Hematopoietic multipotent progenitor cell treated with erythropoietin and hydrocortisone succinate and interleukin-3 and kit ligand, for 8 days (in vitro differentiated cells): ENCODE results near the gene SPTBN1.
A peak's percentile ranks its signal among the peaks of the same experiment; 100 is the strongest.

Source experiments
- DNase-seq: peaks from one replicate; pipeline ENCODE4 v3.0.0-alpha.2; 2015

Gene SPTBN1

DNA sequence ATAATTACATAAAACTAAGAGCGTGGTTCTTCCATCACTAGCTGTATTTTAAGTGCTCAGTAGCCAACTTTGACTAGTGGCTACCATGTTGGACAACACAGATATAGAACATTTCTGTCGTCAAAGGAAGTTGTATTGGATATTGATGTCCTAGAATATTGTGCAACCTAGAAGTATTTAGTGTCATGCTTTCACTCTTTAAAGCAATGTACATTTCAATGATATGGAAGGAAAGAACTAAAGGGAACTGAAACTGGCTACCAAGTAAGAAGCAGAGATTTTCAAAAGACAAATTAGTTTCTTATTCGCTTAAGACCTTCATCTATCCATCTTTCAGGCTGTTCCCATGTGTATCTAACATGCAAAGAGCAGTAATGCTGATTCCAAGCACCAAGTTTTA is 182.0 kb downstream of the SPTBN1 start:
- no peak for DNase-seq

DNA sequence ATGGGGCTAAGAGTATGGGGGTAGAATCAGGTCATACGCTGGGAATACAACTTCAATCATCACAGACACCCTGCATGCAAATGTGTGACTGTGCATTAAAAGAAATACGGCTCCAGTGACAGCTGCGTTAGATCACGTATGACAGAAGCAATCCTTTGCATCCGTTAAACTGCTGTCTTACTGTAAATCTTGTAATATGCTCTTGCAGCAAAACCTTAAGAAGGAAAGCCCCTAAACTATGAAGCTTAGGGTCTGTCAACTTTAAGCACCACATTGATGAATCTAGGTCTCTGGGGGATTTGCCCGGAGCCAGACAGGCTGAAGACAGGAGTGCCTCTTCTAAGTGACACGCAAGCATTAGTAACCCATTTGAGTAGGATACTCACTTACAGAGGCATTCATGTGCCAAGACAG is 182.7 kb downstream of the SPTBN1 start:
- no peak for DNase-seq

DNA sequence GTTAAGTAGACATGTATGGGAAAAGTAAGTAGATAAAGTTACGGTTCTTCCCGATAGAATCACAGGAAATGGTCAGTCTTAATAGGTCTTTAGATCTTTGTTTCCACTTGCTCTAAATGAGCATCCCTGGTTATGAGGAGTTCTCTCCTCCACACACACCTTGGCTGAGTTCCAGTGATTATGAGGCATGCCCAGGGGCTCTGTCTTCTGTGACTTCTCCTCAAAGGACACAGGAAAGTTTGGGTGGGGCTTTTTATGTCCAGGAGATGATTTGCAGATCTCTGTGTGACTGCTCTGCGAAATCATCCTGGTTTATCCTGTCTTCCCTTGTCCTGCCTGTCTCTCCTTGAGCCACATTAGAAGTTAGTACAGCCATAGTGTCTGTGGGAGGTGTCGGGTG is 183.5 kb downstream of the SPTBN1 start:
- no peak for DNase-seq

DNA sequence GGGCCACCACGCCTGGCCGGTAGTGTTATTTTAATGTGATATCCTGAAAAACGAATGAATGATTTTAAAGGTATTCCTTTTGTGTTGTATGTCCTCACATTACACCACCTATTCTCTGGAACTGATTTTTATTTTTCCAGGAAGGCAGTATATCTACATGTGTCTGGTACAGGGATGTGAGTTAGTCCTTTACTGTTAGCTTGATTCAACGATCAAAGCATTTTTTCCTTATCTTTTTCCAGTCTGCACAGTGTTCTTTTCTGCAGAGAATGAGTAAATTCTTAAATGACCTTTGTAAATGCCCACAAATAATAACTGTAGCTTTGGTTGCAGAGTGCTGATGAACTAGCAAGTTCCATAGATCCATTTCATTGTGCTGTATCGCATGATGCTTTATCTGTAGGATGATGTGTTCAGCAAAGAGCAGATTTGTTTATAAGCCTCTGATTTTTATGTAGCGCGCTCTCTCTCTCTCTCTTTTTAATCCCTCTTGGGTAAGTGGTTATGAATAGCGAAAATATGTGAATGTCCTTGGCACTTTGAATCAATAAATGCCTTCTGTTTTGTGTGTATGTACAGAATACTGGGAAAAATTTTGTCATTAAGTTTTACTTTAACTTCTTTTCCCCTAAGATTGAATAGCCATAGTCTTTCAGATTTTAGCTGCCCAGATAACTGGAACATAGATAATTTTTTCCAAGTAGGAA is 184.9 kb downstream of the SPTBN1 start:
- DNase-seq: no peak

DNA sequence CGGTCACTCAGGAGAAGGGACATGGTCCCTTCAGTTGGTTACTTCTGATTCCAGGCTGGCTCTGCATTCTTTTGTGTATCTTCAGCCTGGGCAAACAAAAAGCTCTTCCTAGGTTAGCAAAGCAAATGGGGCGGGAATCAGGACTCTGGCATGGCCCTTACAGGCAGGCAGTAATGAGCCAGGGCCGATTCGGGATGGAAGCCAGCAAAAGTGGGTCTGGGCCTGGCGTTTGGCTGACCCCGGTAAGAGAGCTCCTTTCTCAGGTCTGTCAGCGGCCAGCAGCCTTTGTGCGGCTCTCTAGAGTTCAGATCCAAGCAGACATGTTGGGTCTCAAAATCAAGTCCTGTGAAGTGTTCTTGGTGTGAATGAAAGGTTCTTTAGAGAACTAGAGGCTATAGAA is 185.9 kb downstream of the SPTBN1 start:
- no peak for DNase-seq

DNA sequence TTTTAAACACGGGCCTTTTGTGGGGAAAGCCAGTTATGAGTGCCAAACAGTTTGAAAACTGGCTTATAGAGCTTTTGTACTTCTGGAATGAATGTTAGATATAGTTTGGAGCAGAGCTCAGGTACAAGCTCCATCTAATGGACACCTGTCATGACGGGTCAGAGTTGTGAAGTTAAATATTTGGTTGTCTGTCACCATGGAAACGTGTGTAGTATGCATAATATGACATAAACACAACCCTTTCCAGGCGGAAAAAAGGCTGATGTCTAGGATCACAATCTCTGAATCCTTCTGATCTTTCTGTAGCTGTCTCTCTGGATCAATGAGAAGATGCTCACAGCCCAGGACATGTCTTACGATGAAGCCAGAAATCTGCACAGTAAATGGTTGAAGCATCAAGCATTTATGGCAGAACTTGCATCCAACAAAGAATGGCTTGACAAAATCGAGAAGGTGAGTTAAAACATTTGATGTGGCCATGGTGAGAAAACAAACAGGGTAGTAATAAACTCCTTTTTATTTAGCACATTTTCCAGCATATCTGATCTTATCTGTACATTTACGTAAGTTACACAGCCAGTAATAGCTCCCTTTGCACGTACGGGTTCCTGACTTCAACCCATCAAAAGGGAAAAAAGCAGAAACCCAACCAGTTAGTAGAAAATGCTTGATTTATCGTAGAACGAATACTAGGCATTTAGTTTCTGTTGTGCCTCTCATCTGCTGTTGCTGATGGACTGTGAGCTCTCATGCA is 186.7 kb downstream of the SPTBN1 start:
- no peak for DNase-seq

DNA sequence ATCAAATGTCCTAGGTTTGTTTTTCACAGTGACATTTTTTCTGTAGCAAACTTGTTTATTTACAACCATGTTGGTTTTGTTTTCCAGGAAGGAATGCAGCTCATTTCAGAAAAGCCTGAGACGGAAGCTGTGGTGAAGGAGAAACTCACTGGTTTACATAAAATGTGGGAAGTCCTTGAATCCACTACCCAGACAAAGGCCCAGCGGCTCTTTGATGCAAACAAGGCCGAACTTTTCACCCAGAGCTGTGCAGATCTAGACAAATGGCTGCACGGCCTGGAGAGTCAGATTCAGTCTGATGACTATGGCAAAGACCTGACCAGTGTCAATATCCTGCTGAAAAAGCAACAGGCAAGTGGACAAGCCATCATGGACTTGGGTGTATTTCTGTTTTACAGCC is 188.1 kb downstream of the SPTBN1 start:
- no peak for DNase-seq

DNA sequence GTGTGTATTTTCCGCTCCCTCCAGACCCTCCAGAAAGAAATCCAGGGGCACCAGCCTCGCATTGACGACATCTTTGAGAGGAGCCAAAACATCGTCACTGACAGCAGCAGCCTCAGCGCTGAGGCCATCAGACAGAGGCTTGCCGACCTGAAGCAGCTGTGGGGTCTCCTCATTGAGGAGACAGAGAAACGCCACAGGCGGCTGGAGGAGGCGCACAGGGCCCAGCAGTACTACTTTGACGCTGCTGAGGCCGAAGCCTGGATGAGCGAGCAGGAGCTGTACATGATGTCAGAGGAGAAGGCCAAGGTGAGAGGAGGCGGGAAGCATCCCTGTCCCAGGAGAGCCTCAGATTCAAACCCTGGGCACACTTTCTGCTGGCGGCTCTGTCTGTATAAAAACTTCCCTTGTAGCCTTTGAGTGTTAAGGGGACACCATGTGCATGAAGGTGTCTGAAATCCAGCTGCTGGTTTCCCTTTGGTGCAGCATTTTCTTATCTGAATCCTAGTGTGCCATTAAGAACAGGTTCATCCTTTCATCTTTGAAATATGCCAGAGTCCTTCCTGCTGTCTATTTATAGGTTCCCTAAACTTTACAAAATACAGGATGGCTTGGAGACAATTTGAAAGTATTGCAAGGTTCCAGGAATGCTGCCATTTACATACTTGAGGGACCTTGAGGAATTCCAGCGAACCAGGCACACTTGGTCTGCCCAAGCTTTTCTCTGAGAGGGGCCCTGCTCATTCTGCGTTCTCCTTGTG is 190.2 kb downstream of the SPTBN1 start:
- DNase-seq: no peak

DNA sequence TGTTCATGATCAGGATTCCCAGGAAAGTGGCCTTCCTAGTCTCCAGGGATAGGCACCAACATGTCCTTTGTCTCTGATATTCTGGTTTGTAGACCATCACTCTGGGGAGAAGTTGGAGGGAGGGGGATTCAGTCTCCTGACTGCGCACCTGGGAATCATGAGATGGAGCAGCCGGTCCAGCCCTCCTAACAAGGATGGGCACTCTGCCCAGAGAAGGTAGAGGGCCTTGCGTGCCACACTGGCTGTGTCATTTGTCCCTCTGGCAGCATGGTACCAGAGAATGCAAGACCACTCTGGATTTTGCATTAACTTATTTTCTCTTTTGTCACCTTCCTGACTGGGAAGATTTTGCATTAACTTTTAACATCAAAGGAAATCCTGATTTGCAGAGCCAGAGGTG is 192.1 kb downstream of the SPTBN1 start:
- DNase-seq: no peak

DNA sequence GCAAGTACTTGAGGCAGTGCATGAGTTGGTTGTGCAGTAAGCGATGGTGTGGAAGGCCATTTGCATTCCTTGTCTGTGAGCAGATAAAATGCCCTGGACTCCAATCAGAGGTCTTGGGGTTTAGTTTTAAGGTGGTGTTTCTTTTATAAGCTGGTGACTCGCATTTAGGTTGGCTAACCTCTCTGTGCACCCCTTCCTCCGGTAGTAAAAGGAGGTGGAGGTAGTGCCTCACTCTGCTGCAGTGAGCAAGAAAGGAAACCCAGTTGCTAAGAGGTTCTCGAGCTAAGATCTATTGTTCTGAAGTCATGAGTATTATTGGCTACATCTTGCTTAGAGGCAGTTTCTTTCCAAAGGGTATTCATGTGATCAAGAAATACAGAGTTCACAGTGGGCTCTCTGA is 193.1 kb downstream of the SPTBN1 start:
- DNase-seq: no peak

DNA sequence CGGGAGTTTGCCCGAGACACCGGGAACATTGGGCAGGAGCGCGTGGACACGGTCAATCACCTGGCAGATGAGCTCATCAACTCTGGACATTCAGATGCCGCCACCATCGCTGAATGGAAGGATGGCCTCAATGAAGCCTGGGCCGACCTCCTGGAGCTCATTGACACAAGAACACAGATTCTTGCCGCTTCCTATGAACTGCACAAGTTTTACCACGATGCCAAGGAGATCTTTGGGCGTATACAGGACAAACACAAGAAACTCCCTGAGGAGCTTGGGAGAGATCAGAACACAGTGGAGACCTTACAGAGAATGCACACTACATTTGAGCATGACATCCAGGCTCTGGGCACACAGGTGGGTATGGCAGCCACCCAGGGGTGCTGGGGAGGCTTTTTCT is 193.5 kb downstream of the SPTBN1 start:
- DNase-seq: no peak

DNA sequence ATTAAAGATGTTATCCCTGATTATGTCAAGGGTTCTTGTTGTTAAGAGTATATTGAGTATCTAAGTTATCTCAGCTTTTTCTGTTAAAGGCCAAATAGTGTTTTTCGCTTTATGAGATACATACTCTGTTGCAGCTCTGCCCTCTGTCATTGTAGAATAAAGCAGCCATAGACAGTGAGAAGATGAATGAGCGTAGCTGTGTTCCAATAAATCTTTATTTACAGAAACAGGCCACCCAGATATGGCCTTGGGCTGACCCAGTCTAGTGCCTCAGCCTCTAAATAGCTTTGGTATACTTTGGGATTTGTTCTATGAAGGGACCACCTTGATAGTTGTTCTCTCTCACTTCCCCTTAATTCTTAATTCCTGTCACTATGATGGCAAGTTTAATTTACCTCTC is 194.5 kb downstream of the SPTBN1 start:
- DNase-seq: no peak

DNA sequence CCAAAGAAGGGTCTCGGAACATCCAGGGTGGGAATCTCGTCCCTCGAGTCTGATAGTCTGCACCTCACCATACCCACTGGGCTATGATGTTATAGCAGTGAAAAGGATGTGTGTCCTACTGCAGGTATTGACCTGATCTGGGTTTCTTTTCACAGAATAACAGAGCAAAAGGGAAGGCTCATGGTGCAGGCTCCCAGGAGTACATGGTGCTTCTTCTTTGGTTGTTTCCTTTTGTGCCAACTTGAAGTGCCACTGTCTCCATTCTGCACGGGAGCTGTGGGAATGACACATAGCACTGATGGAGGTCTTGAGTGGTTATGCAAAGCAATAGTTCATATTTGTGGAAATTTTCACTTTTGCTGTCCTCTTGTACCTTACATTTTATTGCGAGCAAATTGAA is 195.2 kb downstream of the SPTBN1 start:
- no peak for DNase-seq

DNA sequence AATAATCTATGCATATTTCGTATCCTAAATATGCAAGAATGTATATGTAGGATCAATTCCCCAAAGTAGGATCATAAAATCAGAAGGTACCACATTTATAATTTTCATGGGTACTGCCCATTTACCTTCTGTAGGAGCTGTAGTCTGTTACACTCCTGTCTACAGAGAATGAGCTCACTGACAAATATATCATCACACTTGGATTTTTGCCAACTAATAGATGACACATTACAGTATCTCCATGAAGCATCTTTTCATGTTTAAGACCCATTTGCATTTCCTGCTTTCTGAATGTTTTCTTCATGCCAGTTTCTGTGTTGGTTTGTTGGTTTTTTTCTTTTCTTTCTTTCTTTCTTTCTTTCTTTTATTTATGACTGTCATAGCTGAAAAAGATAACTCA is 196.4 kb downstream of the SPTBN1 start:
- DNase-seq: peak; percentile 36

DNA sequence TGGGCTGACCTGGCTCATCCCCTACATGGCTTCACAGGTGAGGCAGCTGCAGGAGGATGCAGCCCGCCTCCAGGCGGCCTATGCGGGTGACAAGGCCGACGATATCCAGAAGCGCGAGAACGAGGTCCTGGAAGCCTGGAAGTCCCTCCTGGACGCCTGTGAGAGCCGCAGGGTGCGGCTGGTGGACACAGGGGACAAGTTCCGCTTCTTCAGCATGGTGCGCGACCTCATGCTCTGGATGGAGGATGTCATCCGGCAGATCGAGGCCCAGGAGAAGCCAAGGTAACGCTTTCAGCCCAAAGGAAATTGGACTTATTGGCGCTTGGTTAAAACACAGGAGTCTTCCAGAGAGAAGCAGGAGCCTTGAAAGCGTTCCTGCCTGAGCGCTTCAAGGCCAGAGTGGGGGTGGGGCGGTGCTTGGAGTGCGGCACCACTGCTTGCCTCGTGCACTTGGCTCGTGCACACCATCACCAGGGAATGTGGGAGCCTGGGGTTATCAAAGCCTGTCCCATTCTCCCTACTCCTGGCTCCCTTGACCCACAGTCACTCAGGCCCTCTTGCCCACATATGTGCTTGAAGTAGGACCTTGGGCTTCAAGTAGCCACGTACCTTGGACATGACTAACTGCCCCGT is 197.6 kb downstream of the SPTBN1 start:
- DNase-seq: no peak

DNA sequence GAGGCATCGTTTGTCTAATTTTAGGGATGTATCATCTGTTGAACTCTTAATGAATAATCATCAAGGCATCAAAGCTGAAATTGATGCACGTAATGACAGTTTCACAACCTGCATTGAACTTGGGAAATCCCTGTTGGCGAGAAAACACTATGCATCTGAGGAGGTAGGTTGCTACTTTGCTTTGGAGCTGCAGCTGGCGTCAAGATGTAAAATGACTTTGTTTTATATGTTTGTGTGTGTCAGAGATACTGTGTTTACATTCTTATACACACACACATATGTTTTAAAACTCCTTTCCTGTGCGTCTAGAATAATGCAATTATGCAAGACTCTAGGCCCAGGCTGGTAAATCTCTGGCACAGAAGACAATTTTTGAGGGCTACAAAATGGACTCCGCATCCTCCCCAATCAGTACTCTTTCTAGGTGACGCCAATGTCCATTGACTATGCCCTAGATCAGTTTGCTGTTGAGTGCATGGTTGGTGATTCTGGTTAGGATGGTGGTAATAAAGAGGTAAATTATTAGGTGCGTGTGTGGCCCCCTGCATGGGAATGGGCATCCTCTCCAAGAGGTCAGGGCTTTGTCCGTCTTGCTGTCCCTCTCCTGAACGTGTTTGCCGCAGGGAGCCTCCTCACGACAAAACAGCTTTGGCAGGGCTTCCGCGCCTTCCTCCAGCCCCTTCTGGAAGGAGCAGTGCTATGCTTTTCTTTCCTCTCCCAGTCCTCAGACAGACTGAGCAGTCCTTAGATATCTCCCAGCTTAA is 199.1 kb downstream of the SPTBN1 start:
- no peak for DNase-seq

DNA sequence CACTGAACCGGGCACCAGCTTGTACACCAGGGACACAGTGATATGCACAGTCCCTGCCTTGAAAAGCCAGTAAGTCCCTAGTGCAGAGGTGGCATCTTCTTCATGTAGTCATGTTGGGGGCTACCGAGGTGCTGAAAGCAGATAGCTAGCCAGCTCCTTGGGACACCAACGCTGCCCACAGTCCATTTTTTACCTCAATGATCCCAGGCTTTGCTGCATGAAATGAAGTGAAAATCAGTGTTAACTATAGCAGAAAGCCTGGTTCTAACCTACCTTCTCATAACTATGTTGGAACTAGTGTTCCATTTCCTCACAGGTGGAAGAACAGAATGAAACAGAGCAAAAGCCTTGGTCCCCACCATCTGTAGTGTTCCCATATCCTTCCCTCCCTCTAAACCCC is 200.7 kb downstream of the SPTBN1 start:
- no peak for DNase-seq

DNA sequence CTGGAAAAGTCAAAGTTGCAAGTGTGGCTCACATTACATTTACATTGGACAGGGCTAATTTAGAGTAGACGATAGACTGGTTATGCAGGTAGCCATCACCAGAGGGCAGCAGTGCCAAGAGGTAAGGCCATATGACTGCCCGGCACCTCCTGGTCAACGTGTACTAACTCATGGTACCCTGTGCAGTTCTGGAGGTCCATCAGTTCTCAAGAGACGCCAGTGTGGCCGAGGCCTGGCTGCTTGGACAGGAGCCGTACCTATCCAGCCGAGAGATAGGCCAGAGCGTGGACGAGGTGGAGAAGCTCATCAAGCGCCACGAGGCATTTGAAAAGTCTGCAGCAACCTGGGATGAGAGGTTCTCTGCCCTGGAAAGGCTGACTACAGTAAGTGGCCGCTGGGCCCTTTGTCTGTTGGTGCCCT is 201.5 kb downstream of the SPTBN1 start:
- peak; percentile 56 for DNase-seq

DNA sequence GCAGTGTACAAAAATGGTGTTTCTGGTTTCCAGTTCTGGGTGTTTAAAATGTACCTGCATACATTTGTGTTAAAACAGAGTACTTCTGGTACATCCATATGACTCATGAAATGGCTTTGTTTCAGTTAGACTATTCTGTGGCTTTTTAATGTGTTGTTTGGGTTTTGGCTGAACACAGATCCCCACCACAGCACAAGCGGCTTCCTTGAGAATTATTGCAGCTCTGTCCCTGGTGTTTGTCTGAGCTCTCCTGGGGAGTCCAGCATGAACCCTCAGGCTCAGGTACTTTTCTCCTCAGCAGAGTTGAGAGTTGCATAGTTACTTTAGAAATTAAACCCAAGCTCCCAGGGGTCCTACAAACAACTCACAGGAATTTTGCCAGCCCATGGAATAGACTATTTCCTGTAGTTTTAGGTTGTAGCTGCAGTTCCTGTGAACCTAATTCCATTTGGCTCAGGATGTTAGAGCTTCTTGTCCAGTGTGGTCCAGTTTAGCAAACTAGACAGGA is 202.5 kb downstream of the SPTBN1 start:
- no peak for DNase-seq

DNA sequence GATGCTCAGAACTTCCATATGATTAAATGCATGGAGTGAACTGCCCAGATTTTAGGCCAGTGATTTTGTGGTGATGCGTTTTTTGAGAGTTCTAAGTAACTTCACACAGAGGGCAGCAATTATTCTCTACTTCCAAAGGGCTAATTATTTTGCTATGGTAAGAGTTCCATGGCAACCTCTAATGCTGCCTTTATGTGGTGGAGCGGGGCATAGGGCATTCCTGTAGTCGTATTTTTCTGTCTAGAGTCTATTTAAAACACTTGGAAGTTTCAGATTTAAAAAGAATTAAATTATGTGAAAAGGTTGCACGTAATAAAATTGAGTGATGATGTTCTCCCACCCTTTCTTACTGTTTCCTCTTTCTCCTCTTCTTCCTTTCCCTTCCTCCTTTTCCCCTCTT is 203.4 kb downstream of the SPTBN1 start:
- DNase-seq: no peak

DNA sequence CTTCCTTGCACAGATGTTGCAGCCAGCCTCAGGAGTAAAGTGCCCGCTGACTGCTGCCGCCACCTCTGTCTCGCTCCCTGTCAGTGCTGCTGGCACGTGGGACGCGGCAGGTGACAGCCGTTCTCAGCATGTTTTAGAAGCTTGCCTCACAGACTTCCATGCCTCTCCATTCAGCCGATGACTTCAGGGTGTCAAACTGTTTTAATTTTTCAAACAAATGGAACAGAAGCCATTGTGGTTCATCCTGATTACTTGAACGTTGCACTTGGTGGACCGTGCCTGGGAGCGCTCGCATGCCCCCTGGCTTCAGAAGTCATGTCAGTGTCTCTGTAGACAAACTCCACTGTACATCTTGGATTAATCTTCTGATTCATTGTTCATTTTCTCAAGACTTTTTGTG is 204.6 kb downstream of the SPTBN1 start:
- no peak for DNase-seq

DNA sequence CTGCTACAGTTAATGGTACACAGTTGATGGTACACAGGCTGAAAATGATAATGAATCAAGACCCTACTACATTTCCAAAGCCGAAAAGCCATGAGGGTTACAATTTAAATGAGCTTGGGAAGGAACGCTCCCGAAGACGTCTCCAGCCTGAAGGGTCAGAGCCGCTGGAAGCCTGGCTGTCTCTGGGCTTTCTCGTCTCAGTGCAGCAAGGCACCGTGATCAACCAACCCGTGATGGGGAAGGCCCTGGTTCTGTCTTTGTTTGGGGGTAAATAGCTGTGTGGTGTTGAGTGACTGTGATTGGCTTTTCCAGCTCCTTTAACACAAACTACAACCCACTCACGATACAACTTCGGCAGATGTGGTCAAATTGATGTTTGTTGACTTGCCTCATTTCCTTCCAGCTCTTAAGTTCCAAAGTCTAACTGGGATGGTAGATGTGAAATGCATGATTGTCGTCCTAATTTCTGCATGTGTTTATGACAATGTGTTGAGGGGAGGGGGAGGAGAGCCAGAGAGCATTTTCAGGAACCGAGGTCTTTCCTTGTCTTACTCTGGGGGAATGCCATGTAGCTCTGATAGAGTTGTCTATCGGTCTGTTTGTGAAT is 207.4 kb downstream of the SPTBN1 start:
- DNase-seq: no peak
